IPS DF 4.7 (cell line): ENCODE data around the gene OSTM1.

Experiments
- DNase-seq: peaks from one replicate; pipeline ENCODE4 v3.0.0-alpha.2; 2013; ENCODE audit warnings: low spot score; ENCODE audit errors: extremely low read depth

The OSTM1 gene

DNA sequence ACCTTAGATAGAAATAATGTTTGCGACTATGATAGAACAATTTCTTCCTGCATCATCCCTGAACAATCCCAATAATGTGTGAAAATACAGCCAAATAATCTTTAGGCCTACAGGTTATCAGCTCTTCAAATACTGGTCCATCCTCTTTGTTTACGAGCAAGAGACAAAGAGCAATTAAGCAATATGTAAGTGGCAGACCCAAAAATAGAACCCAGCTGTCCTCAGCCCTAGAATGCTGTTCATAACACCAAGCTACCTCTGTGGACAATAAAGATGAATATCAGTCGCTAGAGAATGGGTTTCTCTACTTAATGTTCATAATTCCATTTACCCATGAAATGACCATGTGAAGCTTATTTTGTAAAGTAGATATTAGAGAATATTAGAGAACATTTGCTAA is 28.4 kb upstream of the OSTM1 start:
- no peak for DNase-seq

DNA sequence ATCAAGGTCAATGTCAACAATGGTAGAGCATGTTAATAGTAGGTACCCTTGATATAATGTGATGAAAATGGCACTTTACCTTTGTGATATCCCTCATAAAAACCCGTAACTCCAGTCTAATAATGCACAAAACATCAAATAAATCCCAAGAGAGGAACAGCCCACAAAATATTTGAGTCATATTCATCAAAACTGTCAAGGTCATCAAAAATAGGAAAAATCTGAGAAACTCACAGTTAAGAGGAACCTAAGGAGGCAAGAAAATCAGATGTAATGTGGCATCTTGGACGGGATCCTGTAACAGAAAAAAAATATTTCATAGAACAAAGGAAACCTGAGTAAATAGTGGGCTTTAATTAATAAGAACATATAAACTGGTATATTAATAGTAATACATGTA is 25.5 kb upstream of the OSTM1 start:
- DNase-seq: no peak

DNA sequence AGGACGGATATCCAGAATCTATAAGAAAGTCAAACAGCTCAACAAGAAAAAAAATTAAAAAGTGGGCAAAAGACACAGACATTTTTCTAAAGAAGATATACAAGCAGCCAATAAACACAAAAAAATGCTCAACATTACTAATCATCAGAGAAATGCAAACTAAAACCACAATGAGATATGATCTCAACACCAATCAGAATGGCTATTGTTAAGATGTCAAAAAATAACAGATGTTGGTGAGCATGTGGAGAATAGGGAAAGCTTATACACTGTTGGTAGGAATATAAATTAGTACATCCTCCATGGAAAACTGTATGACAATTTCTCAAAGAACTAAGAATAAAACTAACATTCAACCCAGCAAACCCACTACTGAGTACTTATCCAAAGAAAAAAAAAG is 23.3 kb upstream of the OSTM1 start:
- DNase-seq: no peak

DNA sequence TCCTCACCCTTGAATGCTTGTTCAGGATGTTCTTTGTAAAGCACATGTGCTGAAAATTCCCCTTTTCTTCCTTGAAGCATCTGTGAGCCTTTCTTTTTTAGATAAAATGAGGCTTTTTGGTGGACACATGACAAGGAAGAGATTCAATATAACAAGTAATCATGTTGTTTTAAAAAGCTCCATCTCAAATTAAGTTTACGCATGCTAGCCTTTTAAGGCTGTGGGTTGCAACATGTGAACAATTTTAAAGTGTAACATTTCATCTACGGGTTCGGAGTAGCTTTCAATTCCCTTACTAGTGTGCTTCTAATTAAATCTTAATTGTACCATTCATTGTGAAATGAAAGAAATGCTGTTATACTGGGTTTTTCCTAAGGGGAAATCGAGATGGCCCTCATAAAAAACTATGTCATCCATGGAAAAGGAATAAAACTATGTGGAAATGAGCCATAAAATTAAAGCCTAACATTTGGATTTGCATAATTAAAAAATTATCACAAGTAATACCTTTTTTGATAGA is 19.3 kb upstream of the OSTM1 start:
- no peak for DNase-seq

DNA sequence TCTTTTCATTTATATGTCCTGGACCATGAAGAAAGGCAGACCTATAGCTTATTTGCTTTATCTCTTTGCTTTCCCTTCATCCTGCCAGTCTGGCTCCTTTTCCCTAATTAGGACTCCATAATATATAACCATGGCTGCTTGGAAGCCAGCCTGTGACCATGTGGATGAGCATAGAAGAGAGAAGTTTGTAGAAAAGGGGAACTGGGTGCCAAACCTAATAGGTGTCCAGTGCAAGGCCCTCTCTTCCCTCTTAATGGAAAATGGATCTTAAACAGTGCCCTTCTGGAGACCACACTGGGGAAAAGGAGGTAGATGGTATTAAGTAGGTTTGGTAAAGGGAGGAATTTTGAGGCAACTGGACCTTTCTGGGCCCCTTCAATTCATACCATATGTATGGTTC is 16.7 kb upstream of the OSTM1 start:
- DNase-seq: no peak

DNA sequence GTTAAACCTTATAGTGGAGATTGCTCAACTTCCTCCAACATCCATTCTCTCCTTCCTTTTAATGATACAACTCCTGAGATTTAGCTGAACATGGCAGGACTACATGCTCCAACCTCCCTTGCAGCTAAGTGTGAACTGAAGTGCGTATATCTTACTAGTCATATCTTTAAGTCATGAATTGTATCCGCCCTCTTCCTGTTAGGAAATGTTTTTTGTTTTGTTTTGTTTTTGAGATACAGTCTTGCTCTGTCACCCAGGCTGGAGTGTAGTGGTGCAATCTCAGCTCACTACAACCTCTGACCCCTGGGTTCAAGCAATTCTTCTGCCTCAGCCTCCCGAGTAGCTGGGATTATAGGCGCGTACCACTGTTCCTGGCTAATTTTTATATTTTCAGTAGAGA is 8.8 kb upstream of the OSTM1 start:
- DNase-seq: no peak

DNA sequence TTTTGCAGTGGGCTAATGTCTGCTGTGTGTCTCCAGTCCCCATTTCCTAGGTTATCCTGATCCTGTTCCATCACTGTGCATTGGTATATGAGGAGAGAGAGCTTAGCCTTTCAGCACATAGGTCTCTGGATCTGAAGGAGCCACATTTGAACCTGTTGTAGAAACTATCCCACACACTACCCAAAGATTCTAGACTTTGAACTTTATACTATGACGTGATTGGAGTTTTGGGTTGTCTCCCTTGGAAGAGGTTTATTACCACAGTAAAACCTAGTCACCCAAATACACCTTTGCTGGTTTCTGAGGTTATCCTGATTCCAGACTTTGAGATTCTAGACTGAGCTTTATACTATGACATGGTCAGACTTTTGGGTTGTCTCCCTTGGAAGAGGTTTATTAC is 8.0 kb upstream of the OSTM1 start:
- DNase-seq: no peak

DNA sequence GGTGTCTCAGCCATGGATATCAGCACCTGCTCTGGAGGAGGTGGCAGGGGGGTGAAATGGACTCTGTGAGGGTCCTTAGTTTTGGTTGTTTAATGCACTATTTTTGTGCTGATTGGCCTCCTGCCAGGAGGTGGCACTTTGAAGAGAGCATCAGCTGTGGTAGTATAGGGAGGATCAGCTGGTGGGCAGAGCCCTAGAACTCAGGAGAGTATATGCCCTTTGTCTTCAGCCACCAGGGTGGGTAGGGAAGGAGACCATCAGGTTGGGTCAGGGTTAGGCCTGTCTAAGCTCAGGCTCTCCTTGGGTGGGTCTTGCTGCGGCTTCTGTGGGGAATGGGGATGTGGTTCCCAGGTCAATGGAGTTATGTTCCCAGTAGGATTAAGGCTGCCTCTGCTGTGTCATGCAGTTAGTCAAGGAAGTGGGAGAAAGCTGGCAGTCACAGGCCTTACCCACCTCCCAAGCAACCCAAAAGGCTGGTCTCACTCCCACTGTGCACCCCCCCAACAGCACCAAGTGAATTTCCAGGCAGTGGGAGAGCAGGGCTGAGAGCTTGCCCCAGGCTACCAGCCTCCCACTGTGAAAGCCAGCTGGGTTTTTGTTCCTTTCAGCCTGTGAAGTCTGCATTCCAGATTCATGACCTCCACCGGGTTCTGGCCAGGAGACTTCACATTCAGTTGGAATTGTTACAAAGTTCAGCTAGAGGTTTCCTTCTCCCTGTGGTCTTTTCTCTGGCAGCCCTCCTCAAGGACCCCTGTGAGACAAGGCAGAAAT is 5.7 kb upstream of the OSTM1 start:
- DNase-seq: no peak

DNA sequence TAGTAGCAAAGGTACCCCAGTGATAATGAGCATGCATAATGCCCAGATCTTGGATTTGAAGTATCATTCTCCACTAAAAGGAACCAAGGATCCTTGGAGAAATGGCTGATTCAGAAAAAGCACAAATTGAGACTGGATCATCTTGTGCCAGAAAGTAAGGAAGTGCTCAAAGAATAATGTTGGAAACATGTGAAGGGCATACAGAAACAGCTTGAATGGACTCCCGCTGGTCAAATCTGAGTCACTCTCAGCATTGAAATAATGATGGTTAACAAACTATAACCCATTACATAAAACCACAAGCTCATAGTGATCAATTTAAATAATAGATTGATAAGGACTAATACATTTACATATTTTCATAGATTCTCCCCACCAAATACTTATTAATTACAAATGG is 3.6 kb upstream of the OSTM1 start:
- DNase-seq: no peak

DNA sequence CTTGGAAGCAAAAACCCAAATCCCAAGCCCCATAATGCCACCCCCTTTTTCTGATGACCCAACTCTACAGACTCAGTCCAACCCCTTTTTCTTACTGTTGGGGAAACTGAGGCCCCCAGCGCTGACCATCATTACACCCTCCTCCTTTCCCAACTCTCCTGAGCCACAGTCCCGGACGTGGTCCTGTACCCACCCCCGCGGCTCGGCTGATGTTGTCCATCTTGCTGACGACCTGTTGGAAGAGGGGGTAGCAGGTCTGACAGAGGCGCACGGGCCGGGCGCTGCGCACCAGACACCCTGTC is 533 bp downstream of the OSTM1 start:
- DNase-seq: no peak

DNA sequence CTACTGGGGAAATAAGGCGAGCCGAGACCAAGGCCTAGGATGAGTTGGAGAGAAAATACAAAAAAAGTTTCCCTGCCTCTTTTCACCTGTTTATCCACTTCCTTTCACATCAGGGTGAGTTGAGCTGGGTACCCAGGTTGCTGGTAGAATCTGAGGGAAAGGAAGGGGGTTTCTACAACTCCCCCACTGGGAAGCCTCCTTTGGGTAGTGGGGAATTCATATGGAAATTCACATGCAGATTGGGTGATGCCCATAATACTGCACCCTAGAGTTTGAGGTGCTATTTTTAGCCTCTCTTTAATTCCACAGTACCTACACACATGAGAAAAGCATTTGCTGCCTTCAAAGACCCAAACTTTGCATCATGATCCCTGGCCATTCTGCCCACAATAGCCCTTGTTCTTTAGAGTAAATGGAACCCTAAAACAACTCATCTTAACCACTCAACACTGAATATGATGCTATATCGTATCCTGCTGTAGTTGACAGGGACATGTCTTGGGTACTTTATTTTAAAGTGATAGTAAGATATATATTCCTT is 2.7 kb downstream of the OSTM1 start:
- DNase-seq: peak; percentile 53

DNA sequence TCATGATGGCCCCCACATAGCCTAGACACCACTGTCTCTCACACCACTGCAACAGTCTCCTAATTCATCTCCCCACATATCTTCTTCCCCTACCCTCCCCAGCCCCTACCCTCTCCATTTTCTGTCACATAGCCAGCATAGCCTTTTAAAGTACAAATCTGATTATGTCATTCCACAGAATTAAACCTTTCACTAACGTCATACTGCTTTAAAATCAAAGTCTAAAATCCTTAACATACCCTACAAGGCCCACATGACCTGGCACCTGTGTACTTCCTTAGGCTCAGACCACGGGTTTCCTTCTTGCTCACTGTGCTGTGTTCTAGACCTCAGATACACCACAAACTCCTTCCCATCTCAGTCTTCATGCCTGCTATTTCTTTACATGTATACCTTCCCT is 5.9 kb downstream of the OSTM1 start:
- DNase-seq: no peak

DNA sequence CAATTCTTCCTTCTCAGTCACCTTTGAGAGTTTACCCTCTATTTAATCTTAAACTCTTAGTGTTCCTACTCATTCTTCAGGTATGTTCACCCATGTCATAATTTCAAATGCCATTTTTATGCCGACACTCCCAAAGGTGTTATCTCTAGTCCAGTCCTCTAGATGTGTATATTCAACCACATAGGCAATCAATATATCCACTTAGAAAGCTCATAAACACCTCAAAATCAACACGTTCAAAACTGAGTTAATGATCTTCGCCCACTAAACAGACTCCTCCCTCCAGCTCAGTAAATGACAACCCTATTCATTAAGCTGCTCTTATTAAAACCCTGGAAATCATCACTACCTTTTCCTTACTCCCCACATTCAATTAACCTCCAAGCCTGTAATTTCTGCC is 6.4 kb downstream of the OSTM1 start:
- DNase-seq: no peak

DNA sequence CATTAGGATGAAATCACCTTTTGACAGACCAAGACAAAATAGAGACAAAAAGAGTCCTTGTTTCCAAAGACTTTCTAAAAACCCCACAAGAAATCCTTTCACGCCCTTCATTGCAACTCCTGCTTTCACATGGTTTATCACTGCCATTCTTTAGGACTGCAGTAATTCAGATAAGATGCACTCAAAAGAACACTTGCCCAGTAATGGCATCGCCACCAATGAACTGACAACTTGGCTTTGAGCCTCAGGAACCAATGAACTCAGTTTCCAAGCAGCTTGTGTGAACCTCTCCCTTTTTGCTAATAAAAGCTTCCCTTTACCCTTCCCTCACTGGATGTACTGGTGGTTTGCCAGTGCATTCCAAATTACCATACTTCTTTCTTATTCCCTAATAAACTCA is 21.8 kb downstream of the OSTM1 start:
- DNase-seq: no peak

DNA sequence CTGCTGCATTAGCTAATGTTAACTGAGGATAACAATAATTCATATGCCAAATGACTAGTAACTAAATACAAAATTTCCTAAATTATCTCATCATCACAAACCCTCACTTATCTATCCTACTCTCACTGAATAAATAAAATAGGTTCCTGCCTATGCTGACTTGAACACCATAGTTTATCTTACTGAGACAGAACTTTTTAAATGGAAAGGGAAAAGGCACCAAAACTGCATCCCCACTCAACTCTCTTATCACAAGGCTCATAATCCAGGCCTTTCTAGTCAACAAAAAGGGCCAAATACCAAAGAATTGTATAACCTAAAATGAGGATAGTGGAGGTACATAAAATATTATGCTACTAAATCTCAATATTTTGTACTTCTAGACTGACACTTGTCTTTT is 23.1 kb downstream of the OSTM1 start:
- no peak for DNase-seq

DNA sequence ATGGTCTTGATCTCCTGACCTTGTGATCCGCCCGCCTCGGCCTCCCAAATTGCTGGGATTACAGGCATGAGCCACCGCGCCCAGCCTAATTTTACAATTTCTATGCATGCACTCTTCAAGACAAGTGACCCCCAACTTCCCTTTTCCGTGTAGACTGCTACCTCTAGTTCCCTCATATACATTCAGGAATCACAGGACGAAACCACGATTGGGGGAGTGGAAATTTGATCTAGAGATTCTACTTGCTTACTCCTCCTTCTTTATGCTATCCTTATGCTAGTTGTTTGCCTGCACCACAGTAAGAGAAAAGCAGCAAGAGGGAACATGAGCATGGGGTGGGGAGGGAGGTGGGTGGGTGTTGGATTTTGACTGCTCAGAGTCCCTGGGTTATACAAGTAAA is 34.9 kb downstream of the OSTM1 start:
- no peak for DNase-seq

DNA sequence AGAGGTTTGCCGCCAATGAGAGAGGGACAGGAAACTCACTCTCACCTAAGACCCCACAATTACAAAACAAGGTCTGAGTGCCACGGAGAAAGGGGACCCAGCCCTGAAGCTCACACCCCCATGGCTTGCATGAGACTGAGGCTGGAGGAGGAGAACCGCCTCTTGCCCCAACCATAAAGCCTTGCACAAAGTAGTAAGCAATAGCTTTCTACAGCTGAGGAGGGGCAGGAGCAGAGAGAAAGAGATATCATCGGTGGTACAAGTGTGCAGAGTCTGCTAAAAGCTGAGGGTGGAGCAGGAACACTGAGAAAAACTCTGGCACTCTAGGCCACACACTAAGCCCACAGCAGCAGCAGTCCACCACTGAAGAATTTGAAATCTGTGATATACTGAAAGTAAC is 37.7 kb downstream of the OSTM1 start:
- DNase-seq: no peak

DNA sequence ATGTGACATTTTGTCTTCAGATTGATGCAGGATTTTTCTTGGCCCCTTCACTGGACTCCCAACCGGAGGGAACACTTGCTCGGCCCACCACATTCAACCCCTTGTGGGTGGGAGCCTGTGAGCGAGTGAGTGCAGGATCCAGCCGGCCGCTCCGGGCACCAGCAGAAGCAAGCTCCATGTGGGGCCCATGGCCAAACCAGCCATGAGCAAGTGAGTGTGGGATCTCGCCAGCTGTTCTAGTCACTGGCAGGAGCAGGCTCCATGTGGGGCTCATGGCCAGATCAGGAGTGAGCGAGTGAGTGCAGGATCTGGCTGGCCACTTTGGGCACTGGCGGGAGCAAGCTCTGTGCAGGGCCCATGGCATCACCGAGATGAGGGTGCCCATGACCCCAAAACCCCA is 42.6 kb downstream of the OSTM1 start:
- no peak for DNase-seq

DNA sequence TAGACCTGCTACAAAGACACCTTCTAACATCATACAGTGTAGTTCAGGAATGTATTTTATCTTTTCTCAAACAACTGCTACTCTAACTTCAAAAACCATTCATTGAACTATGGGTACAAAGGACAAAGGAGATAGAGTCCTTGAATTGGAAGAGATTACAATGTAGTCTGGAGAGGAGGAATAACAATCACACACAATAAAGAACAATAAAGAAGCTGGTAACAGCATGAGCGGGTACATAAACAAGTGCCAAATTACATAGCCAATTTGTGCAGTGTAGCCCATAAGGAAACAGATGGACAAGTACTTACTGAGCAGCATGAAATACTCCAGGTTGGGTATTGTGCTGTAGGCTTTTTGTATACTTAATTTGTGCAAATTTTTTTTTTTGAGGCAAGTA is 44.3 kb downstream of the OSTM1 start:
- no peak for DNase-seq

DNA sequence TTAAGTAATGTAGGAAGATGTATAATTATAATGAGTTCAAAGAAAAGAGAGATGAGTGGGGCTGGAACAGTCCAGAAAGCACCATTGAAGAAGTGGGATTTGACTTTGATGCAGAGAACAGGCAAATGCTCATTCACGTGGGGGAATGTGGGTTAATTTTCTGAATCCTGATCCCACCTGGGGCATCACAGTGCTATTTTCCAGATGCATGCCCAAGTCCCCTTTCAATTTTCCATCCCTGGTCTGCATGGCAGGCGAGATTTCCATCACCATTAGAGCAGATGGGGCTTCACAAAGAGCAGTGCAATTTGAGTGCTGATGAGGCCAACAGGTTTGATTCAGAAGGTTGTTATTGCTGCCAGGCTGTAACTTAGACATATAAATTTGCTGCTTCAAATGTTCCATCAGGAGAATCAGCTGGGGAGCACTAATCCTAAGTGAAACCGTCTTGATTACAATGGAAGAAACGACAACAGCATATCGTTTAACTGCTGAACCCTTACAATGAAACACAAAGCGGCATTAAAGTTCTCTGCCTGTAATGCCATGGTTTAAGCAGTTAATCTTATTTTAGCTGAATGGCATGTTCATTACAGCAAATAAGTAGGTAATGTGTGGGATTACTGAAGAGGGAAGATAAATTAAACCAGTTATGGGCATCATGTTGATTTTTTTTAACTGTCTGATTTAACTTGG is 45.2 kb downstream of the OSTM1 start:
- no peak for DNase-seq

DNA sequence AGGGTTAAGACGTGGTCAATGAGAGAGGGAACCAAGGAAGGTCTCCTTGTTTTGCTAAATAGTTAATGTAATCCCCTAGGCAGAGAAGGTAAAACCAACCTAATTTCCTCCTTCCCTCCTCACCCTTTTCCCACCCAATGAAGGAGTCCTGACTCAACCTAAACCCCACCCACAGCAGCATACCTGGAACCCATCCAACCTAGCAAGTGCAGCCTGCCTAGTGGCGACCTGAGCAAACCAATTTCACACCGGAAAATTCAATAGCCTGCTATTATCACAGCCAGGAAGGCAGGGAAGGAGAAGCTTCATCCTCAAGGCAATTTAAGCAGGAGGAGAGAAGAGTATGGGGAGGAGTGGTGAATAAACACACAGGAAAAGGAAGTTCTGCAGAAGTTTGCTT is 46.9 kb downstream of the OSTM1 start:
- no peak for DNase-seq

DNA sequence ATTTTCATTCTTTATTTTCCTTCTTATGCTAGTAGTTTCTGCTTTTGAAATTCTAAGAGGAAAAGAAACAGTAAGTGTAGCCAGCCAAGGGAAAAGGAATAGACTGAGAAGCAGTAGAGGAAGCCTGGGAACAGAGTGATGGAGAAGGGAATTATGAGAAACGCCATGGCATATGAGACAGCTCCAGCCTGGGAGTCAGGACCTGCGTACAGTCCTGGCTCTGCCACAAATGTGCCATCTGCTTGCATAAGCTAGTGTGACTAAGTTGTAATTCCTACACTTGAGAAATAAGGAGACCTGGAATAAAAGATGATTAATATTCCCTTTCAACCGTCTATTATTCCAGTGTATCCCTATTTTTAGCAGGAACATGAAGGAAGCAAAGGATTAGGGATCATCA is 47.5 kb downstream of the OSTM1 start:
- DNase-seq: no peak
